GM10248 (cell line): ENCODE results near the gene ERBB4.

Experiments used
- CTCF ChIA-PET: fragments of 300-600 bp; sonication (Branson Sonifier 250); formaldehyde crosslinking; extraction: SDS; loops from one replicate; lab custom pipeline; 2021; ENCODE audit warnings: antibody characterized with exemption; lab: Yijun Ruan, JAX
- POLR2A ChIA-PET: fragments of 350-650 bp; sonication (Branson Sonifier 250); formaldehyde crosslinking; extraction: SDS; loops from one replicate; lab custom pipeline; 2020; ENCODE audit warnings: antibody characterized with exemption; lab: Yijun Ruan, JAX
- DNase-seq: peaks from one replicate; pipeline ENCODE4 v3.0.0; 2012; ENCODE audit errors: extremely low spot score
- CTCF ChIP-seq: IDR thresholded peaks from 2 replicates; pipeline ENCODE4 v1.5.1; 2012; ENCODE audit warnings: mild to moderate bottlenecking, low read depth; ENCODE audit errors: extremely low read depth, missing control alignments, control extremely low read depth

ERBB4 gene

GRCh38 chr2:211709389-211709788, 829.2 kb downstream of the ERBB4 start:
- CTCF ChIA-PET = no interaction called here
- DNase-seq = no peak

GRCh38 chr2:211692689-211693088, 845.9 kb downstream of the ERBB4 start:
- no peak for DNase-seq
- TF ChIP-seq CTCF = no peak
- ChIA-PET CTCF (interaction anchor here (1.0 kb wide), 1 partner anchor 15 kb away, joined by 3 read pairs; no protein-coding TSS in a partner anchor), POLR2A (no interaction called here)

More at GRCh38 chr2:211709389-211709788, 829.2 kb downstream of the ERBB4 start:
- TF ChIP-seq CTCF = no peak
- POLR2A ChIA-PET = no interaction called here

DNA sequence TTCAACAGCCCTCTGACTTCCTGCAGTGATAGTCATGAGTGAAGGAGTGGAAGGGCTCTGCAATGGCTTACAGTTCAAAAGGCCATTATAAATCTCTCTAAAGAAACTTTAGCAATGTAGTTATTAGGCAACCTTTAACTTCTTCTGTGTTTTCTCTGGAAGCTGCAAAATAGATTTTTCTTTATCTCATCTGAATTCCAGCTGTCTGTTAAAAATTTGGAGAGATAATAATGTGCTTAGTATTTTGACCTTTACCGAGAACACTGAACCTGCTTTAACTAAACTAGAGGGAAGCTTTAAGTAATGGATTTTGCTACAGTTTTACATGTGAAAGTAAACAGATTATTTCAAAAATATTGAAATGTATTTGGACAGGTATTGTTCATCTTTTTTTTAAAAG, 847.9 kb downstream of the ERBB4 start:
- ChIA-PET POLR2A (no interaction called here), CTCF (interaction anchor here (1.4 kb wide), 1 partner anchor 12 kb away, joined by 4 read pairs; no protein-coding TSS in a partner anchor)
- no peak for TF ChIP-seq CTCF
- DNase-seq = no peak

DNA sequence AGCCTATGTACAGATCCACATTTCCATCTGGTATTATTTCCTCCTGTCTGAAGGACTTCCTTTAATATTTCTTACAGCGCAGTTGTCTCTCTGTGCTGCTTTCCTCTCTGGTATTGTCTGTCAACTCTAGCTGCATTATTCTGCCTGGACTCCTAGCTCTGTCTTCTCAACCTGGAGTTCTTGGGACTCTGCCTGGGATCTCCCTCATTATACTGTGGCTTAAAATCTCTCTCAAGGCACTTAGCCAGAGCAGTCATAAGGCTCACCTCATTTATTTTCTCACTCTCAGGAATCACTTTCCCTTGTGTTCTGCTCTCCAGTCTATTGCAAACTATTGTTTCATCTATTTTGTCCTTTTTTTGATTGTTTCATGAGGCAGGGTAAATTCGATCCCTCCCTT, 850.4 kb downstream of the ERBB4 start:
- ChIA-PET CTCF (interaction anchor here (1.4 kb wide), 1 partner anchor 9 kb away, joined by 3 read pairs; no protein-coding TSS in a partner anchor), POLR2A (no interaction called here)
- TF ChIP-seq CTCF = no peak
- DNase-seq = no peak

DNA sequence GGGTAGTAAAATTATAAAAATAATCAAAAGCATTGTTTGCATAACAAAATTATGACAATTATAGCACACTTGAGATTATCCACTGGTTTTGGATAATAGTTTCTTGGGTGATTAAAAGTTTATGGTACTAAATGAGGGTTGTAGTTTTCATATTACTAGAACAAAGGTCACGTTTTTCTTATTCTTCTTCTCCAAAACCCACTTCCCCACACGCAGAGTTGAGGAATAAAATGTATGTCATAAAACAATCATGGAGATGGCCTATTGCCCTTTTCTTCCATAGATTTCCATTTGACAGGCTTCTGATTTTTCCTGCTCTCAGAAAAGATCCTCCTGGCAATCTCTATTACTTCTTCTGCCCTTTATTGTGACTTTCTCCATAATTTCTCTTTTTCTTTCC, 863.9 kb downstream of the ERBB4 start:
- no peak for DNase-seq
- ChIA-PET CTCF (interaction anchor here (0.8 to 1.2 kb wide), 3 partner anchors 9 to 11 kb away, joined by 3 to 4 read pairs (median 3); no protein-coding TSS in a partner anchor), POLR2A (no interaction called here)
- no peak for TF ChIP-seq CTCF

- TF ChIP-seq CTCF = no peak
- ChIA-PET POLR2A (no interaction called here), CTCF (interaction anchor here (0.7 to 1.1 kb wide), 2 partner anchors 10 to 30 kb away, joined by 3 read pairs; no protein-coding TSS in a partner anchor)
- no peak for DNase-seq
These were observed 865.3 kb downstream of the ERBB4 start for GRCh38 chr2:211673133-211673905.
